SK-N-MC (cell line): ENCODE data around the gene OR2T4.

Experiments
- EZH2 ChIP-seq: fragments of 200-600 bp; sonication (generic); IDR thresholded peaks from one replicate; pipeline ENCODE4 v1.6.1; 2017; ENCODE audit warnings: antibody characterized with exemption
- FOXP2 ChIP-seq: optimal IDR thresholded peaks from 2 replicates; pipeline ENCODE3; 2011; ENCODE audit warnings: mild to moderate bottlenecking, moderate library complexity; ENCODE audit not compliant: insufficient read depth; ENCODE audit errors: extremely low read length, control extremely low read depth
- POLR2AphosphoS5 ChIP-seq: IDR thresholded peaks from 2 replicates; pipeline ENCODE4 v1.6.1; 2012; ENCODE audit warnings: mild to moderate bottlenecking, low read depth, low read length, borderline replicate concordance

- TF ChIP-seq EZH2 (no peak), POLR2AphosphoS5 (no peak), FOXP2 (no peak)
These were observed 13.0 kb upstream of the OR2T4 start, which contains the start of gene OR14C36 for GRCh38 chr1:248348475-248348874.
